NCI-H2107 (cell line): ENCODE data around the gene ART1.
"Not testable (repeated sequence)": the region's sequence is repeated elsewhere in the genome, so short reads cannot be mapped to it uniquely, and the experiment has no call there.

Source experiments
- DNase-seq: peaks from one replicate; lab custom pipeline; 2025; lab: John Stamatoyannopoulos, UW

The ART1 gene, protein sequence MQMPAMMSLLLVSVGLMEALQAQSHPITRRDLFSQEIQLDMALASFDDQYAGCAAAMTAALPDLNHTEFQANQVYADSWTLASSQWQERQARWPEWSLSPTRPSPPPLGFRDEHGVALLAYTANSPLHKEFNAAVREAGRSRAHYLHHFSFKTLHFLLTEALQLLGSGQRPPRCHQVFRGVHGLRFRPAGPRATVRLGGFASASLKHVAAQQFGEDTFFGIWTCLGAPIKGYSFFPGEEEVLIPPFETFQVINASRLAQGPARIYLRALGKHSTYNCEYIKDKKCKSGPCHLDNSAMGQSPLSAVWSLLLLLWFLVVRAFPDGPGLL

DNA sequence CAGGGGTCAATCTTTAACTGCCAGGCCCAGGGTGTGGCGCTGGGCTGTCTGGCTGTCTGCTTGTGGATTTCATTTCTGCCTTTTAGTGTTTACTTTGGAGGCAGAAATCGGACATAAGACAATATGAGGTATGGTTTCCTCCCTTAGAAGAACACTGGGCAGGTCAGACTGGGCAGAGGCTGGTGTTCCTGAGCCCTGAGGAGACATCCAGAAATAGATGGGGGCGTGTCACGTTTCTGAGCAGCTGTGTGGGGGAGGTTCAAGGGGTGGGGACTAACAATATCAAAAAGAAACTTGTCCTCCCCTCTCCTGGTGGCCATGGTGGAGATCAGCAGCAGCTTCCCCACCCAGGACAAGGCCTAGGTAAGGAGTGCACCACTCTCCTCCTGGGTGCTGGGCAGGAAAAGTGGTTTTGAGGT, at the start of gene ART1:
TSS of gene ART1 (plus strand) at position 312 of the 419 bp plus-strand sequence. CDS start 14,086 bp downstream, outside the sequence.
- DNase-seq = no peak

DNA sequence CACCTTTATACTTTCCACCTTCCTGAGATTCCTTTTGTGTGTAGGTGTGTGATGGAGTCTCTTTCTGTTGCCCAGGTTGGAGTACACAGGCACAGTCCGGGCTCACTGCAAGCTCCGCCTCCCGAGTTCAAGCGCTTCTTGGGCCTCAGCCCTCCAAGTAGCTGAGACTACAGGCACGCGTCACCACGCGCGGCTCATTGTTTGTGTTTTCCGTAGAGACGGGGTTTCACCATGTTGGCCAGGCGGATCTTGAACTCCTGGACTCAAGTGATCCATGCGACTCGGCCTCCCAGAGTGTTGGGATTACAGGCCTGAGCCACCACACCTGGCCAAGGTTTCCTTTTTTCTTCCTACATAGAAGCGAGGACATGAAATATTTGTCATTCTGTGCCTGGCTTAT, 47.2 kb upstream of the ART1 start:
- DNase-seq = not testable (repeated sequence)

DNA sequence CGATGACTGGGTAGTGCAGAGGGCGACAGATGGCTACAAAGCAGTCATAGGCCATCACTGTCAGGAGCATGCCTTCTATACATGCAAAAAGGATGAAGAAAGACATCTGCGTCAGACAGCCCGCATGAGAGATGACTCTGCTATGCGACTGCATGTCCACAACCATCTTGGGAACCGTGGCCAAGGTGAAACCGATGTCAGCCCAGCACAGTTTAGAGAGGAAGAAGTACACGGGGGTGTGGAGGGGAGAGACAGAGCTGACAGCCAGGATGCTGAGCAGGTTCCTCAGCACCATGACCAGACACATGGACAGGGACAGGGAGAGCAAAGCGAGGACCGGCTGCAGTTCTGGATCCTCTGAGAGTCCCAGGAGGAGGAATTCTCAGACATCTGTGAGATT, 44.7 kb upstream of the ART1 start:
- not testable (repeated sequence) for DNase-seq

DNA sequence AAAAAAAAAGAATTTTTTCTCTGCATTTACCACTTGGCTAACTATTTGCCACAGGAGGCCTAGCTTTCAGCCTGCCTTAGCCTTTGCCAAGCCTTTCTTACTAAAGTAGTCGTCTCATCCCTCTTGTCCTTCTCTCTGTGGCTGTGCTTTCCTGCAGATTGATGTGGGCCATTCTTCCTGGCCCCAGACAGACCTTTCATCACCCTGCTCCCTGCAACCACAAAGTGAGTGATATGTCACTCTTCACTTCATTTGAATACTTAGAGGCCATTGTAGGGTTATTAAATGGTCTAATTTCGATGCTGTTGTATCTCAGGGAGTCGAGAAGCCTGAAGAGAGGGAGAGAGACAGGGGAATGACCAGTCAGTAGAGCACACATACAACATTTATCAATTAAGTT, 40.8 kb upstream of the ART1 start:
- no peak for DNase-seq

DNA sequence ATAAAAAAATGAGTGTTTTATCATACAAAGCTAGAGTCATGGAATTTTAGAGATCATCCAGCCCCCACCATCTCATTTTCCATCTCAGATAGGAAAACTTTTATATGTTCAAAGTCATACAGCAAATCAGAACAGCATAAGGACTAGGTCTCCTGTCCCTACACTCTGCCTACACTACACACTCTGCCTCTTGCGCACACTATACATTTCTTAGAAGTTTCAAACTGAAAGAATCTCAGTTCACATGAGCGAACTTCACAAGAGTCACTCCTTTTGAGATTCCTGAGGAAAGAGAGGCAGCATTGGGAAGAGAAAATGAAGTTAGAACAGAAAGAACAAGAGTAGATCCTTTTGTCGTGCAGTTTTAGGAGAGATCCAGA, 39.7 kb upstream of the ART1 start:
- no peak for DNase-seq

DNA sequence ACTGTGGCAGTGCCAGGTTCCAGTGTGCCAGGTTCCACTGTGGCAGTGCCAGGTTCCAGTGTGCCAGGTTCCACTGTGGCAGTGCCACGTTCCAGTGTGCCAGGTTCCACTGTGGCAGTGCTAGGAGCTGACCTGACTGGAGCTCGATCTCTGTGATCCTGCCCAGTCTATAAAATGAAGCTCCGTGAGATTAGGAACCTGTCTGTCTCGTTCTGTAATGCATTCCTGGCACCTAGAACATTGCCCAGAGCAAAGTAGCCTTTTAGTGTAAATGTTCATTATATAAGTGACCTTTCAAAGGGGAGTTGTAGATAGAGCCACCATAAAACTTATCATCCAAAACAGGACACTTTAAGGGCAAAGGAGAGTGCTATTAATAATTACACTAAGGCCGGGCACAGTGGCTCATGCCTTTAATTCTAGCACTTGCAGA, 39.1 kb upstream of the ART1 start:
- no peak for DNase-seq

DNA sequence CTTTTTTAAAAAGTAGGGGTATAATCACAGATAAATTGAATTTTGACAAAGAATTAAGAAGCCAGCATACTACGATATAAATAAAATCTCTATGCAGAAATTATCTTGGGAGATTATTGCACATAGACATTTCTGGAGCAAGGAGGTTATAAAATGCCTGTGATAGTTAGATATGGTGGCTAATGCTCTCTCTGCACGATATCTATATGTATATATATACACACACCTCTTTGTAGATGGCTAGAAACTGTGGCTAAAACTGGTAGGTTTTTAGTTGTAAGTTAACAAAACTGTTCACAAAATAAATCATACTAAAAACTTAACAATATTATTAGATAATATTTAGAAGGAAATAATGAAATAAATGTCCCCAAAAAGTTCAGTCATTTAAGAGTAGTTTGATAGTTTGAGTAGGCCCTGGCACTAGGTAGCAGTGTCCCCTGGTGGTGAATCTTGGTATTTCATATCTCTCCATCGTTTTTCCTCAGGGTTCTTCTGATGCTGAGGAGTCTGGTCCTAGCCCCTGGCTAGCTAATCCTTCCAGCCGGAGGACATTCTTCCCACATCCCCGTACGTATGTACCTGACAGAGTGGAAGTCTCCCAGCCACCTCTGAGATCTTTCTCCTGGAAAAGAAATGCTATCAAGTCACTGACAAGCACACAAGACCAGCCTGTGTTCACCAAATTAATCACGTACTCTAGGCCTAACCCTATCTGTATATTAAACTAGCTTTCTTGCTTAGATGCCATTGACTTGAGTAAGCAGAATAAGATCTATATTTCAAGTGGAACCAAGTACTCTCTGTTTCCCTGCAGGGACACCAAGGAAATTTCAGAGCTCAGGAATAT, 35.3 kb upstream of the ART1 start:
- DNase-seq = peak; percentile 8

DNA sequence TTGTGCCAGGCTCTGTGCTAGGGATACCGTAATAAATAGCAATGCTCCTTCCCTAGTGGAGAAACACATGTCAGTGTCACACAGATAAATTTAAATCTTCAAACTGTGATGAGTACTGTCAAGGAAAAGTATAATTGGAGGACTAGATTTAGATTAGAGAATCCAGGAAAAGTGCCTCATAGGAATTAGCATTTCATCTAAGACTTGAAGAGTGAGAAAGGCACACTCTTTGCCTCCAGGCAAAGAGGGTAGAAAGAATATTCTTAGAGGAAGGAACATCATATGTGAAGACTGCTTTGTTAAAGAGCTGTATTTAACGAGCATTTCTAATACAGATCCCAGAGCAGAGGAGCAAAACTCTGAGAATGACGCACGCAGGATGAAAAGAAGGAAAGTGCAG, 34.1 kb upstream of the ART1 start:
- no peak for DNase-seq

DNA sequence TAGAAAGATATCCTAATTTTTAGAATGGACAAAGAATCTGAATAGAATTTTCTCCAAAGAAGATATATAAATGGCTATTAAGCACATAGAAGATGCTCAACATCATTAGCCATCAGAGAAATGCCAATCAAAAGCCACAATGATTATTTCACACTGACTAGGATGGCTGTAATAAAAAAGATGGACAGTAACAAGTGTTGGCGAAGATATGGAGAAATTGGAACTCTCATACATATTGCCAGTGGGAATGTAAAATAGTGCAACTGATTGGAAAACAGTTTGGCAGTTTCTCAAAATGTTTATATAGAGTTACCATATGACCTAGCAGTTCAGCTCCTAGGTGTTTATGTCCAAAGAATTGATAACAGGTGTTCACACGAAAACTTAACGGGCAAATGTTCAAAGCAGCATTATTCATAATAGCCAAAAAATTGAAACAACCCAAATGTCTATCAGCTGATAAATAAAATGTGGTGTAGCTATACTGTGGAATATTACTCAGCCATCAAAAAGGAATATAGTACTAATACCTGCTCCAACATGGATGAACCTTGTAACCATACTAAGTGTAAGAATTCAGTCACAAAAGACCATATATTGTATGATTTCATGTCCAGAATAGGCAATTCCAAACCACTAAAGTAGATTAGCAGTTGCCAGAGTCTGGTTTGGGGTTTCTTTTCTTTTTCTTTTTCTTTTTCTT, 32.8 kb upstream of the ART1 start:
- DNase-seq = no peak

DNA sequence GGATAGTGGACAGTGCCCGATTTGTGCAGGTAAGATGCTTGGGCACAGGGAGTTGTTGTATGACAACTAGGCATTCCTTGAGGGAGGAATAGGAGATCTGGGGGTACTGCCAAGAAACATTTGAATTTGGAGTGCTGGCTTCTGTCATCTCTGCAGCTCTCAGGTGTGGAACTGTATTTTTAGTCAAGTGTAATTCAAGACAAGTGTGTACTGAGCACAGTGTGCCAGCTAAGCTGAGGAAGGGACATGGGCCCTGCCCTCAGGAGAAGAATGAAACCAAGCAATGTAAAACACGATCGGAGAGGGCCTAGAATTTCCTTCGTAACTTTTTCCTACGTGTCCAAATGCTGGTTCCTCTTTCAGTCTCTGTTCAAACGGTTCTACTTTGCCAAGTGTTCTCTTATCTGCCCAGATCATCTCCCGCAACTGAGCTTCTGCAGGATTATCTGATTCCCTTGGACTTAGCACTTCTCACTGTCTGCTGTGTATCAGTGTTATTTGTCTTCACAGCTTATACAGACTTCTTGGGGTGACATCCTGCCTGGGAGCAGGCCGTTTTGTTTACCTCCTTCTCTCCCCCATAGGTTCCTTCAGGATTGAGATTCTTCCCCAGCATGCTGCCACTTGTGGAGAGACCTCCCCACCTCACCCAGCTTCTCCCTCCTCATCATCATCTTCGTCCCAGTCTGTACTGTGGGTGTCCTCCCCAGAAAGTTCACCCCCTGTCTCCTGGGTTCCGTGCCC, 30.8 kb upstream of the ART1 start:
- DNase-seq = no peak

DNA sequence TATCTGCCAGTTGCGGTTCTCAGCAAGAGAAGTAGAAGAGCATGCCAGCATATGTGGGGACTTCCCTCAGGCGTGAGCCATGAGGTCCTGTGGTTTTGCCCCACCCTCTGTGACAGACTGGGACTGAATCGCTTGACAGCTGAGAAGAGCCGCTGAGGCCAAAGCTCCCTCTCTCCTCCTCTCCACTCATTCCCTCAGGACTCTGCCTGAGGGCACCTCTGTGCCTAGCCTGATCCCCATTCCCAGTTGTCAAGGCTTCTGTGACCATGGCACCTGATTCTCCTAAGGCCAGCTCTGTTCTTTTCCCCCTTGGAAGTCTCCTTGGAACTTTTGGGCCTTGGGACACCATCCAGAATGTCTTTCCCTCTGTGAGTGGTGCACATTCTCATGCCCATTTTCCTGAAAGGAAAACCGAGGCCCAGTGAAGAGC, 30.2 kb upstream of the ART1 start:
- DNase-seq = no peak

DNA sequence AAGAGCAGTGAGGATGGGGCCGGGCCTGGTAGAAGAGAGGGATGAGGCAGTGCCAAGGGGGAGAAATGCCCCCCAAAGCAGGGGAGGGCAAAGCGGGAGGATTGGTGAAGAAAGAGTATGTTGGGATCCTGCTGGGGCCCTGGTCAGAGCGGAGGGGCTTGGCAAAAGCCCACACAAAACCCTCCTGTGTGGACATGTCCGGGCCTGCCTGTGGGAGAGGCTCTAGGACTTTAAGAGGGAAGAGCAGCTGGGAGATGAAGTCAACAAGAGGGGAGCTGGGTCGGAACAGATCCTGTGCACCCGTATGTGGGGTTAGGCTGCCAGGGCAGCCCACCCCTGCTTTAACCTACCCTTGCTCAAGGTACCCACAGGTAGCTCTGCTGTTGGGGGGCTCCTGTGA, 28.9 kb upstream of the ART1 start:
- no peak for DNase-seq

DNA sequence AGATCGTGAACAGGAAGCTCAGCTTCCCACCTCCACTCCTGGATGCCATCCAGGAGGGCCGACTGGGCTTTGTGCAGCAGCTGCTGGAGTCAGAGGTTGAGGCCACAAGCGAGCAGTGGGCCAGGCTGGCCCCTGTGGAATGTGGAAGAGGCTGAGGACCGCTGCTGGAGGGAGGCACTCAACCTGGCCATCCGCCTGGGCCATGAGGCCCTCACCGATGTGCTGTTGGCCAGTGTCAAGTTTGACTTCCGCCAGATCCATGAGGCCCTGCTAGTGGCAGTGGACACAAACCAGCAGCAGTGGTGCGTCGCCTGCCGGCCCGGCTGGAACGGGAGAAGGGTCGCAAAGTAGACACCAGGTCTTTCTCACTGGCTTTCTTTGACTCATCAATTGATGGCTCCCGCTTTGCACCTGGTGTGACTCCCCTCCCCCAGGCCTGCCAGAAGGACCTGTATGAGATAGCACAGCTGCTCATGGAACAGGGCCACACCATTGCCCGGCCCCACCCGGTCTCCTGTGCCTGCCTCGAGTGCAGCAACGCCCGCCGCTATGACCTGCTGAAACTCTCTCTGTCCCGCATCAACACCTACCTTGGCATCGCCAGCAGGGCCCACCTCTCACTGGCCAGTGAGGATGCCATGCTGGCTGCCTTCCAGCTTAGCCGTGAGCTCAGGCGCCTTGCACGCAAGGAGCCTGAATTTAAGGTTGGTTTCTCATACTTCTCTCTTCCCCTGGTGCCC, 28.0 kb upstream of the ART1 start:
- no peak for DNase-seq

DNA sequence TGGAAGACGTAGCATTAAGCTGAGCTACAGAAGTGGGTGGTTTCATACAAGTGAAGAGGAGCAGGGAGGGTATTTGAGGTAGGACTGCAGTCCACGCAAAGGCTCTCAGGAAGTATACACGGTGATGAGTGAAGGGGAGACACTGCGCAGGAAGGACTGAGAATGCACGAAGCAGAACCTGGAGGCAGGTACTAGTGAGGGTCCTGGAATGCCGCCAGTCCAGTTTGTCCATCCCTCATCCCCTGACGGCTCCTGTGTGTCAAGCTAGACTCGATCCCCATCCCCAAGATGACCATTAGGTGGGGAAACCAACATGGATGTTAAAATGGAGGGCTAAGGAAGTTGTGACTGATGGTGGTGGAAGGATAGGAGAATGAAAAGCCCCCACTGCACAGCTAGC, 26.9 kb upstream of the ART1 start:
- no peak for DNase-seq

DNA sequence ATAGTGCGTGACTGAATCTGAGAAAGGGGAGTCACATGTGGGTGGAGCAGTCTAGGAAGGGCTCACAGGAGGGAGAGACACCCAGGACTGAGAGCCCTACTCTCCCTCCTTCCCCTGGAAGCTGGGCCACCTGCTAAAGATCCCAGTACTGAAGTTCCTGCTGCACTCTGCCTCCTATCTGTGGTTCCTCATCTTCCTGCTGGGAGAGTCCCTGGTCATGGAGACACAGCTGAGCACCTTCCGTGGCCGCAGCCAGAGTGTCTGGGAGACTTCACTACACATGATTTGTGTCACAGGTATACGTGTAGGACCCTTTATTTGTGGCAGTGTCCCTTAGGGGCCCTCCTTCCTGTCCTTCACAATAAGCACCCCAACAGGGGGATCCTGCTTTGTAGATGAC, 22.4 kb upstream of the ART1 start:
- DNase-seq = no peak

DNA sequence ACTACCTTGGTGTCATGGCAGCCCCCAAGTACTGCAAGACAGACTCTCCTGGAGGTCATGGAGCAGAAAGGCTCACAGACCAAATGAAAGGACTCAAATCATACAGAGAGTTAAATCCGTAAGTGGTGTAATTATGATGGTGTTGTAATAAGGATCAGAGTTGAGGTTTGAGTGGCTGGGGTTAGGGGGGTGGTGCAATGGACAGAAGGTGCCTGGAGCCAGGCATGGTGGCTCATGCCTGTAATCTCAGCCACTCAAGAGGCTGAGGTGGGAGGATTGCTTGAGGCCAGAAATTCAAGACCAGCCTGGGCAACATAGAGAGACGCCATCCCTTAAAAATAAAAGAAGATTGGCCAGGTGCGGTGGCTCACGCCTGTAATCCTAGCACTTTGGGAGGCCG, 21.8 kb upstream of the ART1 start:
- no peak for DNase-seq

DNA sequence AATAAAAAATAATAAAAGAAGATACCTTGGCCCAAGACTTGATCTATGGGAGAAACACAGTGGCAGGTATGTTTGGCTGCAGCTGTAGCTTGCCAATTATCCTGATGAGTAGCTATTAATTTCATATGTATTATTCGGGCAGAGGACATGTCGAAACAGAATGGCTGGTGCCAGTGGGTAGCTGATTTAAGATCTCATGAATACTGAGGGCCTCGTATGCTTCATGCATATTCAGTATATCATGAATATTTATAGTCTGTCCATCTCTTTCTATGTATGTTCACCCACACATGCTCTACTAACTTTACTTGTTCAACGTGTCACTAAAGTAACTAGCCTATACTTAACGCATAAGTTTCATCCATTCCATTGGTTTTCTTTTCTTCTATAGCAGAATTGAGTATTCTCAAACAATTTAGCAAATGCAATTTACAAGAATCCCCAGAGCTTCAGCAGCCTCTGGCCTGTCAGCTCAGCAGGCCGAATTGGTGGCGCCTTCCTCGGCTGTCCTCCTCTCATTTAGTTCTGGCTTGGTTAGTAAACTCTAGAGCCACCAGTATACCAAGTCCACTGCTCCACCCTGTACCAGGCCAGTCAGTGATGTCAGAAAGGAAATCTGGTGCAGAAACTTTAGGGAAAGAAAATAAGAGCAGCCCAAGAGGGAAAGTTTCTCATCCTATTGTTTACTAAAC, 21.0 kb upstream of the ART1 start:
- DNase-seq = no peak

DNA sequence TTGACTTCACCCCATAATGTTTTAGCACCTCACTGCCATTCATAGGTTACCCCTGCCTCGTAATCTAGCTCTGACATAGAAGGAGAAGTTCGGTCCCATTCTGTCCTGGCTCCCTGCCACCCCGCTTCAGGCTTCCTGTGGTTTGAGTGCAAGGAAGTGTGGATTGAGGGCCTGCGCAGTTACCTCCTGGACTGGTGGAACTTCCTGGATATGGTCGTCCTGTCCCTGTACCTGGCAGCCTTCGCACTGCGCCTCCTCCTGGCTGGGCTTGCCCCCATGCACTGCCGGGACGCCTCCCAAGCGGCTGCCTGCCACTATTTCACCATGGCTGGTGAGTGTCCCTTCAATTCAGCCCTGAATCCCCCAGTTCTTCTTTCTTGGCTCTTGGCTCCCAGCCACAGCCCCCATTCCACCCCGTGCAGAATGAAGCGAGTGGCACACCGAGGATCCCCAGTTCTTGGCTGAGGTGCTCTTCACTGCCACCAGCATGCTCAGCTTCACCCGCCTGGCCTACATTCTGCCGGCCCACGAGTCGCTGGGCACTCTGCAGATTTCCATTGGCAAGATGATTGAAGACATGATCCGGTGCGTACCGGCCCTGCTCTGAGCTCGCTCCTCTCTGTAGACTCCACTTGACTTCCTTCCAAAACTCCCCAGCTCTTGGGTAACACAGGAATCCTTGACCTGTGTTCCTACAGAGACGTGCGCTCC, 18.5 kb upstream of the ART1 start:
- no peak for DNase-seq

DNA sequence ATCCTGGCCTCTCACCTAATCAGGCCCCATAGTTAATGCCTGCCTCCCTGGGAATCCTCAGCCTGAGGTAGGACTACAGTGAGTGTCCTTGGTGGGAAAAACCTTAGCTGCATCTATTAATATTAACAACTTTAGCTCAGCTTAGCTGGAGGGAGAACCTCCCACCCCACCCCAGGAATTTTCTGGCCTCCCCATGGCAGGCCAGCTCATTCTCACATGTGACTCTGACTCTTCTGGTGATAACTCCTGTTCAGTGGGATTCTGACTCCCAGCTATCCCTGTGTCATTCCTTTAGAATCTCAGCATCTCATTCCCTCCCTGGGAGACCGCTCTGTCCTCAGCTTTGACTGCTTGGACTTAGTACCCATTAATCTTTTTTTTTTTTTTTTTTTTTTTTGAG, 17.6 kb upstream of the ART1 start:
- DNase-seq = no peak

DNA sequence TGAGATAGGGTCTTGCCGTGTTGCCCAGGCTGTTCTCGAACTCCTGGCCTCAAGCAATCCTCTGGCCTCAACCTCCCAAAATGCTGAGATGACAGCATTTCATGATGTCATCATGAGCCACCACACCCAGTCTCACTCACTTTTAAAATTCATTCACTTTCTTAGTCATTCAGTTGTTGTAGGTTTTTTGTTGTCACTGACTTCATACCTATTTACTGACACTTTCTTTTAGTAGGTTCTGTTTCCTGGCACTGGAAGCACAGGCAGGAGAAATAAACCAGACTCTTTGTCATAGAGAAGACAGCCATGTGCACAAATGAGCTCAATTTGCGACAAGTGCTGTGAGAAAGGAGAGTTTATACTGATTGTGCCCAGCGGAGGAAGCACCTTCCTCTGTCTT, 13.6 kb upstream of the ART1 start:
- no peak for DNase-seq
